Right lobe of liver (tissue), 4 donors: Measurements from ENCODE around the gene PRICKLE4.

Experiments
- POLR2A ChIP-seq: fragments of 450-650 bp; IDR thresholded peaks from one replicate; pipeline ENCODE4 v1.6.1; 2017; ENCODE audit warnings: antibody characterized with exemption, mild to moderate bottlenecking
- TF ChIP-seq, protein P1 (sequence below), 4 donors: fragments of 200-600 bp in 3 of 4; fragments of 450-650 bp in 1 of 4; IDR thresholded peaks; one replicate each; pipeline versions ENCODE4 v1.5.1 to v1.8.0; 2016 to 2022; ENCODE audit warnings: antibody characterized with exemption in 4 of 4, mild to moderate bottlenecking in 2 of 4
- donor health status: DM: no; HTN: no; CAD: no.
- donor health status: DM: no; HTN: no; CAD: no.
- donor health status: DM: no; HTN: yes; CAD: no.

DNA sequence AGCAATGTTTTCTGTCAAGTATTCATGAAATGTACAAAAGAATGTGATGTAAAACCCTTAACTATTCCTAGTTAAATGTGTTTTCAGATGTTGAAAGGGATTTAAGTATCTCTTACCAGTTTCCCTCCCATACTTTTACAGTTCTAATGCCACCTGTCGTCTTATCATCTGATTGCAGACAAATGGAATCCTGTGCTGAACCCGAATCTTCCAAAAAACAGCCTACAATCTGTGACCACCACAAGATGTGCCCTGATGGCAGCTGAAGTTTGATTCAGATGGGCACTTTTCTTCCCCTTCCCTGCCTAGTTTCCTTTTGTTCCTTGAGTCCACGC lies 8.8 kb downstream of the PRICKLE4 start:
- TF ChIP-seq, protein P1, sequence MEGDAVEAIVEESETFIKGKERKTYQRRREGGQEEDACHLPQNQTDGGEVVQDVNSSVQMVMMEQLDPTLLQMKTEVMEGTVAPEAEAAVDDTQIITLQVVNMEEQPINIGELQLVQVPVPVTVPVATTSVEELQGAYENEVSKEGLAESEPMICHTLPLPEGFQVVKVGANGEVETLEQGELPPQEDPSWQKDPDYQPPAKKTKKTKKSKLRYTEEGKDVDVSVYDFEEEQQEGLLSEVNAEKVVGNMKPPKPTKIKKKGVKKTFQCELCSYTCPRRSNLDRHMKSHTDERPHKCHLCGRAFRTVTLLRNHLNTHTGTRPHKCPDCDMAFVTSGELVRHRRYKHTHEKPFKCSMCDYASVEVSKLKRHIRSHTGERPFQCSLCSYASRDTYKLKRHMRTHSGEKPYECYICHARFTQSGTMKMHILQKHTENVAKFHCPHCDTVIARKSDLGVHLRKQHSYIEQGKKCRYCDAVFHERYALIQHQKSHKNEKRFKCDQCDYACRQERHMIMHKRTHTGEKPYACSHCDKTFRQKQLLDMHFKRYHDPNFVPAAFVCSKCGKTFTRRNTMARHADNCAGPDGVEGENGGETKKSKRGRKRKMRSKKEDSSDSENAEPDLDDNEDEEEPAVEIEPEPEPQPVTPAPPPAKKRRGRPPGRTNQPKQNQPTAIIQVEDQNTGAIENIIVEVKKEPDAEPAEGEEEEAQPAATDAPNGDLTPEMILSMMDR (IDR thresholded peaks at IDR 0.05), result no peak
- no peak for TF ChIP-seq POLR2A
